ENCODE data around the gene TPX2.
"Not testable (repeated sequence)": the region's sequence is repeated elsewhere in the genome, so short reads cannot be mapped to it uniquely, and the experiment has no call there.

Gene TPX2

DNA sequence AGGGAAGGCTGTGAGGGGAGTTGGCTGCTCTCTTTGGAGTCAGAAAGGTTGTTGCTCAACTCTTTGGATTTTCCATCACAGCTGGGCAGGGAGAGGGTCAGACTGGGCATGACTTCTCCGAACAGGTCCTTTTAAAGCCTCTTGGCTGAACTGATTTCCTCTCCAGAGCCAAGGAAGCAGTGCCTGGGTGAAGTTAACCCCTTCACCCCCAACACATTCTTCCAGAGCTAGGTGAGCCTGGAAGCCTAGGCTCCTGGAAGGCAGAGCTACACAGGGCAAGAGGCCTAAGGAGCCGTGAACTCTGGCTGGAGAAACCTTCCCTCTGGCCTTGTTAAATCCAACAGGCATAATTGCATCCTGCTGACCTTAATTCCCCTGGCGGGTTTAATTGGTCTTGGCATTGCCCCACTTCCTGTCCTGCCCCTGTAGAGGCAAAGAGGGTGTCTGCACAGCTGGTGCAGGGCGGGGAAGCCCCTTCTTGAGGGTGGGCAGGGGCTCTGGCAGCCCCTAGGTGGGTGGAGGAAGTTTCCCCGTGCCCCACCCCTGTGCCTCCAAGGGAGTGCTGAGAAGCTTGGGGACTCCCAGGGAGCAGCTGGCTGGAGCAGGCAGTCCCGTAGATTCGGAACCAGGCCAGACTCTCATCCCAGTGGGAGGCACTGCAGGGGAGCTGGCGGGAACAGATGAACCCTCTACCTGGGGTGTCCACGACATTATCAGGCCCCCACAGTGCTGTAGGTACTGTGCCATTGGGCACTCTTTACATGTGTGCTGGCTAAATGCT, 76.5 kb downstream of the TPX2 start:
- no peak for DNase-seq

DNA sequence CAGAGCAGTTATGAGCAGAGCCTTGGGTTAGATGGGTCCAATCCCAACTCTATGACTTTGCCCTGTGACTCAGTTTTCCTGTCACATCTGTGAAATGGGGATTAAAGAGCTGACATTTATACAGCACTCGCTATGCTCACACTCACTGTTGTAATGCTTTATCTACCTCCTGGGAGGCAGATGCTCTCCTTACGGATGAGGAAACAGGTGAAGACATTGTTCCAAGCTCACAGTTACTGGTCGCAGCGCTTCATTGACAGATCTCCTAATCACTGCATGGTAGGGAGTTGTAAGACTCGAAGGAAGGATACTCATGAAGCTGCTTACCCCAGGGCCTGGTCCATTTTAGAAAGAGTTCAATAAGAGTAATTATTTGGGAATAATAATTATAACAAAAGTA, 77.1 kb downstream of the TPX2 start:
- no peak for DNase-seq

DNA sequence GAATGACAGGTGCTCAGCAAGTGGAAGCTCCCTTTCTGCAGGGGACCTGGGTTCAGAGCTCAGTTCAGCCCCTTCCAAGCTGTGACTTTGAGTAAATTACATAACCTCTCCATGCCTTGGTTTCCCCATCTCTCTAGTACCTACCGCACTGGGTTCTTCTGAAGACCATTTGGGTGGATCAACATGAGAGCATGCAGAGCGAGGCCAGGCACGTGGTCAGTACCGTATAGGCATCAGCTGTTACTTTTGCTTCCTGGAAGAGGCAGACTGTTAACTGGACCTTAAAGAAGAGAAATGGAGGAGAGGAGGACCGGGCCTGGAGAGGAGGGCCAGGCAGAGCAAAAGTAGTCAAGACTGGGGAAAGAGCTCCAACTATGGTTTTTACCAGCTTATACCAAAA, 78.4 kb downstream of the TPX2 start:
- no peak for DNase-seq

DNA sequence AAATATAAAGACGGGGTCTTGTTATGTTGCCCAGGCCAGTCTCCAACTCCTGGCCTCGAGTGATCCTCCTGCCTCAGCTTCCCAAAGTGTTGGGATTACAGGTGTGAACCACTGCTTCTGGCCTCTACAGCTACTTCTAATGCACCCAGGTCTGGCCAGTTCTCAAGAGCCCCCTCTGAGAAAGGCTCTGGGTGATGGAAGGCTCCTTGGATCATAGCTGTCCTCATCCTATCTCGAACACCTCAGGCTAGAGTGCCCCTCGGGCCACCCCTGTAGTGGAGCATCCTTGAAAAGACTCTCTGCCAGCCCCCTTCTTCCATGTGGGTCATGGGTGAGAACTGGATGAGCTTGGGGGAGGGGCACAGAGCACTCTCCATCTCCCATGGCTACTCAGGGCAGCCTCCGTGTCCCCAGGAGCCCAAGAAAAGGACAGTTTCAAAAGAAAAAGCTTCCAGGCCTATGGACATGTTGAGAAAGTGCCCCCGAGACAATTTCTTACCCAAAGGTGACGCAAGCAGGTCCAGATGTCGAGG, 79.4 kb downstream of the TPX2 start:
- DNase-seq = no peak

DNA sequence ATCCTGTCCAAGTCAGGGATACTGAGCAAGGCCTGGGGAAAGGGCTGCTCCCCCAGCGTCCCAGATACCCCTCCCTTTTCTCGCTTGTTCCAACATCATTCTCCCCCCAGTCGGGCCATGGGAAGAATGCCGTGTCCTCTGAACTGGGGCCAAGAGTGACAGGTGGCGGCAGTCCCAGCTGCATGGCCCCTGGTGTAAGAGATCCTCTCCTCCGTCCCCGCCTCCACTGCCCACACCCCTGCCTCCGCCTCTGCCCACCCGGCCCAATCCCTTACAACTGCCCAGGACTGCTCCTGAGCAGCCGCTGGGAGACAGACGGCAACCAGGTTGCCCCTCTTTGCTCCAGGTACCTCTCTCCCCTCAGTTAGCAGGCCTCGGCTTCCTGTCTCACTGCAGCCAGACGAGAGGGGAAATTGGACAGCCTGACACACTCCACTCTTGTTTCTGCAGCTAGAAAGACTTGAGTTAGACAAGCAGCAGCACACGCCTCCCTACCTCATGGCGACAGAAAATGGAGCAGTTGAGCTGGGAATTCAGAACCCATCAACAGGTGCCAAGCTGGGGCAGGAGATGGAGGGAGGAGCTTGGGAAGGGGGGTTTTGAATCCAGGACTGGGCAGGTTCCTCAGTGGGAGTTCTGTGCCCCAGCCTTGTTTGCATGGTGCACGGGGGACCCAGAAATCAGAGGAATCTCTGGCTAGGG, 80.1 kb downstream of the TPX2 start, which contains the start of gene MYLK2:
MYLK2 (plus strand) TSS at position 274 of the 702 bp plus-strand sequence; CDS start at position 499, 225 bp downstream.
- DNase-seq = no peak

DNA sequence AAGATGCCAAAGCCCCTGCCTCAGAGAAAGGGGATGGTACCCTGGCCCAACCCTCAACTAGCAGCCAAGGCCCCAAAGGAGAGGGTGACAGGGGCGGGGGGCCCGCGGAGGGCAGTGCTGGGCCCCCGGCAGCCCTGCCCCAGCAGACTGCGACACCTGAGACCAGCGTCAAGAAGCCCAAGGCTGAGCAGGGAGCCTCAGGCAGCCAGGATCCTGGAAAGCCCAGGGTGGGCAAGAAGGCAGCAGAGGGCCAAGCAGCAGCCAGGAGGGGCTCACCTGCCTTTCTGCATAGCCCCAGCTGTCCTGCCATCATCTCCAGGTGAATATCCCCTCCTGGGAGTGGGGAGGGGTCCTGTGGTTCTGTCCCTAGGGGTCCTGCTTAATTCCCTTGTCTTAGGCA, 81.1 kb downstream of the TPX2 start:
- no peak for DNase-seq

DNA sequence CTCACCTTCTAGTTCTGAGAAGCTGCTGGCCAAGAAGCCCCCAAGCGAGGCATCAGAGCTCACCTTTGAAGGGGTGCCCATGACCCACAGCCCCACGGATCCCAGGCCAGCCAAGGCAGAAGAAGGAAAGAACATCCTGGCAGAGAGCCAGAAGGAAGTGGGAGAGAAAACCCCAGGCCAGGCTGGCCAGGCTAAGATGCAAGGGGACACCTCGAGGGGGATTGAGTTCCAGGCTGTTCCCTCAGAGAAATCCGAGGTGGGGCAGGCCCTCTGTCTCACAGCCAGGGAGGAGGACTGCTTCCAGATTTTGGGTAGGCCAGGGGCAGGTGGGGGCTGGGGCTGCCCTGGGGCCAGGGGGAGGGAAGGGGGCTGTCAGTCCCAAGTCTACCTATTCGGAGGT, 82.3 kb downstream of the TPX2 start:
- no peak for DNase-seq

DNA sequence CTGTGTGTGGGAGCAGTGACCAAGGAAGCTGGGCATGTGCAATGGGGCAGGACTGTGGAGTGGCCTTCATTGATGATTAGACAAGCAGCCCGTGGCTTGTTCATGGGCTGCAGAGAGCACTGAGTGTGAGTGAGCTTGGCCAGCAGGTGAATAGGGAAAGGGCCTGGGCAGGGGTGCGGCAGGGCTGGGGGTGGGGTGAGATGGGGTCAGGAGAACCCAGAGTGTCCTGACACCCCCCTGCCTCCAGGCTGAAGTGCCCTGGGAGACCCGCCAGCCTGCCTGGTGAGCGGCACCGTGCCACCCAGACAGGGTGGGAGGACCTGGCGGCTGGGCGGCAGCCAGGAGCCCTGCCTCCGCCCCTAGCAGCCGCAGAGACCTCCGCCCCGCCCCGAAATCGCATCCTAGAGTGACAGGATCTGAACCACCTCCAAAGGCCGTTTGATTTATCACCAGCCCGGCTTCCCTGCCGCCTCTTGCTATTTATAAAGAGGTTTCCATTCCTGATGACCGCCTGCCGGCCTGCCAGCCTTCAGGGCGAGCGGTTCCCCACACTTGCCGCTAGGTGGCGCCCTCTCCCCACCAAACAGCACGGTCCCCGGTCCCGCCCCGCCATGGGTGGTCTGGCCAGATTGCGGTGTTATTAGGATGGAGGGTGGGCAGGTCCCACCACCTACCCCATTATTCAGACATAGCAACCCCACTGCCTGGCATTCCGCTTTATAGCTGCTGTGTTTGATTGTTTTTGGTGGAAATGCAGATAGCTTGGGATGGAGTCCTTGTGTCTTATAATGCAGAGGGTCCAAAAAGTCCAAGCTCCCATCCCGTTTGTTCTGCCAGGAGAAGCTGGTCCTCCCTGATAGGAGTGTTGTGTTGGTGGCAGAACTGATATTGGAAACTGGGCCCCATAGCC, 83.6 kb downstream of the TPX2 start:
- peak; percentile 80 for DNase-seq

DNA sequence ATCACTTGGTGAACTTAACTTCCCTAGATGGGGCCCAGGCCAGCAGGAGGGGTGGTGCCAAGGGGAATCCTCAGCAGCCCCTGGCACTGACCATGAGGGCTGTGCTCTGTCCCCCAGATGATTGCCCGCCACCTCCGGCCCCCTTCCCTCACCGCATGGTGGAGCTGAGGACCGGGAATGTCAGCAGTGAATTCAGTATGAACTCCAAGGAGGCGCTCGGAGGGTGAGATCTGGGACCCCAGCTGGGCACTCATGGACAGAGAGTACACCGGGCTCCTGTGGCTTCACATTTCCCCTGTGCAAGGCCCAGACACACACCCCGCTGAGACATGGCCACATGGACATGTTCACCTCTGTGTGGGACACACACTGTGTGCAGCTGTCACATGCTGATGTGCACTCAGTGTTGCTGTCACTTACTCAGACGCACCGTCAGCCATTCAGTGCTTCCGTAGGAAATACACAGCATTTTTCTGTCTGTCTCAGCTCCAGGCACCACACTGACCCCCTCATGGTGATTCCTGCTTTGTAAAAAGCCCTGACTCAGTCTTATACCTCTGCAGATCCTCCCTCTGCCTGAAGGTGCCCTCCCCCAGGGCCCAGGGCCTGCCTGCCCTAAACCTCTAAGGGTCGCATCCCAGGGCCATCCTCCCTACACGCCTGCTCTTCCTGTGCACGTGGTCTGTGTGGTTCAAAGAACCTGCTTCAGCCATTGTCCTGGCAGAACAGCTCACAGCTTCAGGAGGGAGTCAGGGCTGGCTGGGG, 84.5 kb downstream of the TPX2 start:
- no peak for DNase-seq

DNA sequence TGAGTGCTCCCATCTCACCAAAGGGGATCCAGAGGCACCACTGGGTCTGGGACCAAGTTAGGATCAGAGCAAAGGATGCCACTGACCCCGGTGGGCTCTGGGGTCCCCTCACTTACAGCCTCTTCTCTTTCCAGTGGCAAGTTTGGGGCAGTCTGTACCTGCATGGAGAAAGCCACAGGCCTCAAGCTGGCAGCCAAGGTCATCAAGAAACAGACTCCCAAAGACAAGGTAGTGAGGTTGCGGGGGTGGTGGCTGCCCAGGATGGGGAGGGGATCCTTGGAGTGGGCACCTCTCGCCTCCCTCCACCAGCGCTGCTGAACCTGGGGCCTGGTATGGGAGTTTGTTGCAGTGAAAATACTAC, 85.0 kb downstream of the TPX2 start:
- no peak for DNase-seq

DNA sequence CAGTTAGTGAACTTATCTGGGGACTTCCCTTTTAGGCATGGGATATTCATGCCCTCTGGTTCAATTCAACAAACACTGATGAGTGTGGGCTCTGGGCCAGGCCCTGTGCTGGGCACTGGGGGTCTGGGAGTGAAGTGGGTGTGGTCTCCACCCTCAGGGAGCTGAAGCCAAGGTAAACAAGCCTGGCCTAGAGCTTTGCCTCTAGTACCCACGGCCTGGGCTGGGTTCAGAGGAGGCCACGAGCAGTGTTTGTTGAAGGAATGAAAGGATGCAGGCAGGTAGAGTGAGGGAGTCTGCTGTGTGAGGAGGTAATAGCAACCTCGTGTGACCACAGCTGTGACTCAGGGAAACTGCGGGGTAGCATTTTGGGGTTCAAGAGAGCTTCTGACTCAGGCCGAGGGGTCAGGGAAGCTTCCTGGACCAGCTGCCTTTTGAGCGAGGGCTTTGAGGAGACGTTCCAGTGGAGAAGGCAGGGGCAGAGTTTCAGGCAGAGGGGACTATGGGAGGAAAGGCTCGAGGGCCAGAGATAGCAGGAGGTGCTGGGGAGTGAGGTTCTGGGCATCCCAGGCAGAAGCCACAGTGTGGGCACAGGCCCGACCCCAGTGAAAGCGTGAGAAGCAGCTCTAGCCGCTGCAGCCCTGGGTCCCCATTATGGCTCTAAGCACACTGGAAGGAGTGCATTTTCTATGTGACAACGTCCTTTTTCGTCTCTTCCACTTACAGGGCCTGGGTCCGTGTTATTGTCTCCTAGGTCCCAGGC, 85.6 kb downstream of the TPX2 start:
- DNase-seq = no peak

DNA sequence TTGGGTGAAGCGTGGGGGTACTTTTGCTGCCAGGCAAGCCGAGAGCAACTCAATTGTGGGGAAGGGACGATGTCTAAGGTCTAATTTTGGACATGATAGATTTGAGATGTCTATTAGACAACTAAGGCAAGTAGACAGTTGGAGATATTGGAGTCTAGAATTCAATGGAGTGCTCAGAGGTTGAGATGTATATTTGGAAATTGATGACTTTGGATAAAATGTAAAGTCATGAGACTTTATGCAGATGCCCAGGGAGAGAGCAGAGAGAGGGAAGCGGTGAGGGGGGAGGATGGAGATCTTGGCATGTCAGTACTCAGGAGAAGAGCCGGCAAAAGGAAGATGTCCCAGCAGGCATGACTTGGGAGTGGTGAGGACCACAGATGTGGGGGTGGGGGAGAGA, 87.0 kb downstream of the TPX2 start:
- no peak for DNase-seq

DNA sequence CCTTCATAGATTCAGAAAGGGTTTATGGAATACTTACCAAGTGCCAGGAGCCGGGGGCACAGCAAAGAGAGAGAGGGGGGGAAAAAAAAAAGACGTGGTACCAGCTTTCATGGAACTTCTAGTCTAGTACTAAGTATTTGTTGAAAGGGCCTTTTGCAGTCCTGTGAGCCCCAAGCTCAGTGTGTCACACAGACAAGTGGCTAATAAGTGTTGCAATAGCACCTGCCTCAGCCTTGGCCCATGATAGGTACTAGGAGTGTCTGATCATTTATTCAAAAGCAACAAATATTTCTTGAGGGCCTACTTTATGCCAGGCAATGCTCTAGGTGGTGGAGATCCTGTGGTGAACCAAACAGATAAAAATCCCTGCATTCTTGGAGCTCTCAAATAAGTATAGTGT, 88.0 kb downstream of the TPX2 start:
- DNase-seq = no peak

DNA sequence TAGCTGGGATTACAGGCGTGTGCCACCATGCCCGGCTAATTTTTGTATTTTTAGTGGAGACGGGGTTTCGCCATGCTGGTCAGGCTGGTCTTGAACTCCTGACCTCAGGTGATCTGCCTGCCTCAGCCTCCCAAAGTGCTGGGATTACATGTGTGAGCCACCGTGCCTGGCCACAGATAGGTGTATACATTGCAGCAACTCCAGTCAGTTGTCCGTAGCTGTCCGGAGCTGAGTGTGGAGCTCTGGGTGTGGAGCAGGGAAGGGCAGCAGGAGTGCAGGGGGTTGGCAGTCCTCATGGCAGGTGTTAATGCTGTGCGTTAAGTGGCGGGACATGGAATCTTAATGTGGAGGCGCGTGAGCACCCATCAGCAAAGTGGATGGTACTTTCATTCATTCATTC, 88.9 kb downstream of the TPX2 start:
- DNase-seq = not testable (repeated sequence)

DNA sequence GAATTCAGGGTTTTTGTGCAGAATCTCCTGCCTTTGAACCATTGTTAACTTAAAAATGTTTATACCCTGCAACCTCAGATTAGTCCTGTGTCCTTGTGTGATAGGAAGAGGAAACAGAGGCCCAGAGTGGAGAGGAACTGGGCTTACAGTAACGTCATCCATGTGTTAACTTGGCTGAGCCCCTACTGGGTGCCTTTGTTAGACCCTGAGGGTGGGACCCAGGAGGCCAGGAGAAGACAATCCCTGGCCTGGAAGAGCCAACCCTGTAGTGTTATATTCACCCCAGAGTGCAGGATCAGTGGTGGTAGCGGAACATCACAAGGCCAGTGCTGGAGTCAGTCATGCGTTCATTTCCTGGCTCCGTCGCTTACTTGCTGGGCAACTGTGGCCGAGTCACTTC, 90.6 kb downstream of the TPX2 start:
- no peak for DNase-seq

DNA sequence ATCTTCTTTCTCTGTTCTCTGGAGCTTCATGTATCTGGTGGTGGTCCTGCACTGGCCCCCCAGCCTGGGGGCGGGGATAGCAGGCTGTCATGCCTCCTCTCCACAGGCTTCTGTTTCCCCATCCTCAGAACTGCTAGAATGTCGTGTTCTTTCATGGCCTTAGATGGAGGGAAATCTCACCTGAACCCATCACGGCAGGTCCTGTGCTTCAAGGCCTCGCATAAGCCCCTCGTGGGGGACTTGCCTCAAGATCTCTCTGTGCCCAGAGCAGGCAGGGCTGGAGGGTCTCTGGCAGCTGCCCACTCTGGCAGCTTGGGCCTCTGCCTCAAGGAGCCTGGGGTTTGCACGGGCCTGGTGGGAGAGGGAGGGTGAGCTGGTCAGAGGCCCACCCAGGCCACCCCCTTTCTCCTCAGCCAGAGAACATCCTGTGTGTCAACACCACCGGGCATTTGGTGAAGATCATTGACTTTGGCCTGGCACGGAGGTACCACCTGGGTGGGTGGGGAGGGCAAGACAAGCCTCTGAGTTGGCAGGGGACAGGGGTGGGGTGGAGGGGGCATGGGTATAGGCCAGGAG, 91.4 kb downstream of the TPX2 start:
- no peak for DNase-seq

DNA sequence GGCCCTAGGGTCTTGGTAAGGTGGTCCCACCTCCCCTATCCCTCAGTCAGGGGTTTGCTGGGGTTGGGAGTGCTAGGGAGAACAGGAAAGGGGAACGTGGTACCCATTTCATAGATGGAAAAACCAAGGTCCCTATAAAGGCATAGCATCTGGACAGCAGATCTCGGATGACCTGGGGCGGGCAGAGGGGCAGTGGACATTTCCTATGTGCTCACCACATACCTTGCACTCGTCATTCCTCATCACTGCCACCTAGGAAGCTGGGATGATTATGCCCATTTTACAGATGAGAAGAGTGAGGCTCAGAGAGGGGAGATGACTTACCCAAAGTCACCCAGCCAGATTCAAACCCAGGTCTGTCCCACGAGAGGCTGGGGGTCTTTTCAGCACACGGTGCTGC, 92.1 kb downstream of the TPX2 start:
- no peak for DNase-seq

DNA sequence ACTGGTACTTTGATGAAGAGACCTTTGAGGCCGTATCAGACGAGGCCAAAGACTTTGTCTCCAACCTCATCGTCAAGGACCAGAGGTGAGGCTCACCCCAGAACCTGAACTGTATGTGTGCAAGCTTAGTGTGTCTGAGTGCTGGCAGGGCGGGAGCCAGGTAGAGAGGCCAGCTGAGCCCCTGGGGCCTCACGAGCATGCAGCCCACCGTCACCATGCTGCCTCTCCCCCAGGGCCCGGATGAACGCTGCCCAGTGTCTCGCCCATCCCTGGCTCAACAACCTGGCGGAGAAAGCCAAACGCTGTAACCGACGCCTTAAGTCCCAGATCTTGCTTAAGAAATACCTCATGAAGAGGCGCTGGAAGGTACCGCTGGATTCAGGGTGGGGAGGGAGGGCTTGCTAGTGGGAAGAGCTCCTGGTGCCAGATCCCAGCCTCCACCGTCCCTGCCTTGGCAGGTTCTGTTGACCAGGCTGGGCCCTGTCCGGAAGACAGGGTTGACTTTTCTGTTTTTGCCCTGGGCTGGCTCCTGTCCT, 92.7 kb downstream of the TPX2 start:
- no peak for DNase-seq

DNA sequence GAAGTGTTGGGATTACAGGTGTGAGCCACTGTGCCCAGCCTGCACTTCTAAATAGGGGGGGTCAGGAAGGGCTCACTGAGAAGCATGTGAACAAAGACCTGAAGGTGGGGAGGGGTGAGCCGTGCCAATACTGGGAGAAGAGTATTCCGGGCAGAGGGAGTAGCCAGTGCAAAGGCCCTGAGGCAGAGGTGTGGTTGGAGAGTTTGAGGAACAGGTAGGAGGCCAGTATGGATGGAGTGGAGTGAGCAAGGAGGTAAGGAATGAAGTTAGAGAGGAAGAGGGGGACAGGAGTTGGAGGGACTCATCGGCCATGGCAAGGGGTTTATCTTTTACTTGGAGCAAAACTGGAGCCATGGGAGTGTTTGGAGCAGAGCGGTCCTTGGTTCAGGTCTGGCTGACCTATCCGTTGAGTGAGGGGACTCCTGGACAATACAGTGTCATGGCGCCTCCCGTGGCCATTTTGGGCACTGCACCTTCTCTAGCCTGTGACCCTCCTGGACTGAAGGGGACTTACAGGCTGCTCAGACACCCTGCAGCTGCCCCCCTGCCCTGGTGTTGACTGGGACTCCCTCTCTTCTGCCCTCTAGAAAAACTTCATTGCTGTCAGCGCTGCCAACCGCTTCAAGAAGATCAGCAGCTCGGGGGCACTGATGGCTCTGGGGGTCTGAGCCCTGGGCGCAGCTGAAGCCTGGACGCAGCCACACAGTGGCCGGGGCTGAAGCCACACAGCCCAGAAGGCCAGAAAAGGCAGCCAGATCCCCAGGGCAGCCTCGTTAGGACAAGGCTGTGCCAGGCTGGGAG, 94.2 kb downstream of the TPX2 start:
- DNase-seq = peak; percentile 64

DNA sequence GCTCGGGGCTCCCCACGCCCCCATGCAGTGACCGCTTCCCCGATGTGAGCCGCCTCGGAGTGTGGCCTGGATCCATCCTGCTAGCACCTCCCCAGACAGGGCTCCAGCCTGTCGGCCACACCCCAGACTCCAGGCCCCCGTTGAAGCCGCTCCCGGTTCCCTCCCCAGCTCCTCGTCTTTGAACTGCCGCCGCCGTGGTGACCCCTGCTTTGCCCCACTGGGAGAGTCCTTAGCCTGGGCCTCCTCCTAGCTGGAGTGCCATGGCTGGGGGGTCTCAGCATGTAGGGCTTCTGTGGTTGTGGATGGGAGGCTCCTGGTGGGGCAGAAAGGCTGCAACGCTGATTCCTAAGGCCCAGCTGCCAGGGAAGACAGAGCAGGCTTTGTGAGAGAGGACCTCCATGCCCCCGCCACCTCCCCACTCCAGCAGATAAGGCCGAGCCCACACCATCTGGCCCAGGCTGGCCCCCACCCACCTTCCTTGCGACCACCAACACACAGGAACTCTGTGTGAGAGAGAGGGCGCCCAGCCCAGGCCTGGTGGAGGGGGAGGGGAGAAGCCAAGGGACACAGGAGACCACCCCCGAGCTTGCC, 94.9 kb downstream of the TPX2 start:
- no peak for DNase-seq
